Hepatocyte (in vitro differentiated cells): ENCODE measurements around the gene NUCKS1. TPM values are rescaled to one million over a fixed set of nuclear protein-coding genes. Genes with fewer than 3 reads are reported as not detected.

Experiments
- DNase-seq: peaks from one replicate; pipeline ENCODE4 v3.0.0-alpha.2; 2016; ENCODE audit warnings: low spot score
- H2AFZ ChIP-seq: fragments of 200-600 bp; sonication (generic); 2 replicates; pipeline ENCODE4 v1.6.0; 2016; ENCODE audit warnings: antibody characterized with exemption, mild to moderate bottlenecking
- H3K27ac ChIP-seq: fragments of 200-600 bp; sonication (generic); 2 replicates; pipeline ENCODE4 v1.5.1; 2016; ENCODE audit warnings: mild to moderate bottlenecking
- H3K27me3 ChIP-seq: fragments of 200-600 bp; sonication (generic); 2 replicates; pipeline ENCODE4 v1.6.1; 2016
- H3K36me3 ChIP-seq: fragments of 200-600 bp; sonication (generic); replicated peaks from 2 replicates; pipeline ENCODE4 v1.5.1; 2016; ENCODE audit warnings: low read depth; ENCODE audit not compliant: insufficient read depth
- H3K4me1 ChIP-seq: fragments of 200-600 bp; sonication (generic); 2 replicates; pipeline ENCODE4 v1.5.1; 2016; ENCODE audit warnings: mild to moderate bottlenecking, moderate library complexity; ENCODE audit not compliant: insufficient read depth
- H3K4me2 ChIP-seq: fragments of 200-600 bp; sonication (generic); 2 replicates; pipeline ENCODE4 v1.6.0; 2016
- H3K4me3 ChIP-seq: fragments of 200-600 bp; sonication (generic); 2 replicates; pipeline ENCODE4 v1.5.1; 2016; ENCODE audit warnings: mild to moderate bottlenecking
- H3K79me2 ChIP-seq: fragments of 200-600 bp; sonication (generic); 2 replicates; pipeline ENCODE4 v1.6.0; 2017; ENCODE audit warnings: mild to moderate bottlenecking
- H3K9me2 ChIP-seq: fragments of 200-600 bp; sonication (generic); replicated peaks from 2 replicates; pipeline ENCODE4 v1.6.0; 2017; ENCODE audit warnings: mild to moderate bottlenecking; ENCODE audit not compliant: insufficient read depth
- H3K9me3 ChIP-seq: fragments of 200-600 bp; sonication (generic); 2 replicates; pipeline ENCODE4 v1.5.1; 2016; ENCODE audit warnings: low read depth, mild to moderate bottlenecking
- H4K20me1 ChIP-seq: fragments of 200-600 bp; sonication (generic); 2 replicates; pipeline ENCODE4 v1.6.0; 2016; ENCODE audit warnings: mild to moderate bottlenecking; ENCODE audit not compliant: insufficient read depth, poor library complexity, severe bottlenecking
- CTCF ChIP-seq: fragments of 200-600 bp; sonication (generic); IDR thresholded peaks from 2 replicates; pipeline ENCODE4 v1.5.1; 2016; ENCODE audit warnings: antibody characterized with exemption, mild to moderate bottlenecking; ENCODE audit not compliant: poor library complexity
- EZH2 ChIP-seq: fragments of 200-600 bp; sonication (generic); IDR thresholded peaks from 2 replicates; pipeline ENCODE4 v1.6.1; 2016; ENCODE audit warnings: antibody characterized with exemption, mild to moderate bottlenecking, borderline replicate concordance
- EZH2phosphoT487 ChIP-seq: fragments of 200-600 bp; sonication (generic); IDR thresholded peaks from one replicate; pipeline ENCODE4 v1.6.1; 2018; ENCODE audit warnings: antibody characterized with exemption, mild to moderate bottlenecking, low read depth, moderate library complexity; ENCODE audit not compliant: unreplicated experiment, severe bottlenecking
- WGBS: methylation state at CpG from one replicate; pipeline ENCODE4 v1.1.6; 2016; ENCODE audit warnings: low lambda C conversion rate; ENCODE audit errors: missing lambda C conversion rate; 5-methylcytosine and 5-hydroxymethylcytosine counted together
- polyA plus RNA-seq: library from polyadenylated mRNA; unstranded; fragments of >200 nt; fragmentation: Nextera tagmentation; extraction: Ambion mirVana; gene quantifications from 2 replicates; pipeline ENCODE4 v1.2.1, GENCODE V29; 2016
- total RNA-seq: library from RNA; depleted of rRNA; stranded (reverse); fragments of >200 nt; gene quantifications from 2 replicates; pipeline ENCODE4 v1.2.3, GENCODE V29; 2014

The NUCKS1 gene
- total and polyA plus RNA-seq, 2 experiments from 2014 or later, result 28.4 to 143 TPM

- Histone ChIP-seq H3K36me3 (no peaks in the 10 kb centered on the region), H3K27ac (no peak overlapping the region), H3K4me2 (no peak overlapping the region), H4K20me1 (no peaks in the 10 kb centered on the region), H2AFZ (no peak overlapping the region), H3K27me3 (no peaks in the 10 kb centered on the region), H3K4me3 (no peak overlapping the region), H3K9me3 (no peaks in the 10 kb centered on the region), H3K9me2 (no peaks in the 10 kb centered on the region), H3K4me1 (no peaks in the 10 kb centered on the region), H3K79me2 (no peaks in the 10 kb centered on the region)
- no peak for DNase-seq
- no peak for TF ChIP-seq EZH2
- TF ChIP-seq CTCF, result no peak
- no peak for TF ChIP-seq EZH2phosphoT487
- 94% methylated on average over 9 of the region's 9 CpGs for WGBS
Observed at GRCh38 chr1:205785446-205785845, 35.5 kb upstream of the NUCKS1 start.

DNA sequence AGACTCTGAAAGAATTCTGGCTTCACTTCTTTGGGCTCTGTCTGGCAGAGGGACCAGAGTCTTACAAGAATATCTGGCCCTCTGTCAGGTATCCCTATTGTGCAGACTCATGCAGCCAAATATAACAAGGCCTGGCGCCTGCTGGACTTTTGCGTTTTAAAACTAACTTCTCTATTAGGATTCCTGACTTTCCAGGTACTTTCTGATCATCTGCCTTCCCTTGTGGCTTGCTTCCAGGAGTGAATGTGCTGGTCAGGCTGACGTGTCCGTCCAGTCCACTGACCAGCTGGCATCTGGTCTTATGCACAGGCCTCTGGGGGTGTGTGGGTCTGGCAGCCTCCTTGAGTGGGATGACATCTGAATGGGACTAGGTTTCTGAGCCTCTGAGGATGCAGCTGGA is 33.9 kb upstream of the NUCKS1 start:
- H3K4me2 ChIP-seq, result no peak overlapping the region
- H4K20me1 ChIP-seq, result no peaks in the 10 kb centered on the region
- 93% methylated on average over 4 of the region's 4 CpGs for WGBS
- no peaks in the 10 kb centered on the region for H3K79me2 ChIP-seq
- no peak overlapping the region for H3K27ac ChIP-seq
- no peak overlapping the region for H2AFZ ChIP-seq
- no peak overlapping the region for H3K4me3 ChIP-seq
- H3K4me1 ChIP-seq, result no peaks in the 10 kb centered on the region
- DNase-seq, result no peak
- H3K9me3 ChIP-seq, result no peaks in the 10 kb centered on the region
- no peak for TF ChIP-seq CTCF
- no peak for TF ChIP-seq EZH2
- no peak for TF ChIP-seq EZH2phosphoT487
- H3K9me2 ChIP-seq, result no peaks in the 10 kb centered on the region
- no peaks in the 10 kb centered on the region for H3K36me3 ChIP-seq
- H3K27me3 ChIP-seq, result no peaks in the 10 kb centered on the region

DNA sequence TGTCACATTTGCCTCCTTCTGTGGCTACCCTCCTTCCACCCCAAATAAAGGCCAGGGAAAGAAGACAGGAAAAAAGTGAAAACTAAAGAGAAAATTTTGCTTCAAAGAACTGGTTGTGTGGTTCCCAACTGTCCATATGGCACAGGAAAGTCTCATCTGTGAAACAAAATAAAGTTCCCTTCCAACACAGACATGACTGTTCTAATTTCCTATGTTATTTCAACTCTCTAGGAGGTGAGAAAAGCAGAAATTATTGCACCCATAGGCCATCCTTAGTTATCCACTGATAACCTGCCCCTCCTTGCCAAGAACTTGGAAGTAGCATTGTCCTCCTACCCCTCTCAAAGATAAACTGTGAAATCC is 33.4 kb upstream of the NUCKS1 start:
- DNase-seq, result no peak
- Histone ChIP-seq H2AFZ (no peak overlapping the region), H3K36me3 (no peaks in the 10 kb centered on the region), H3K4me2 (no peak overlapping the region), H3K9me2 (no peaks in the 10 kb centered on the region), H3K27ac (no peak overlapping the region), H4K20me1 (no peaks in the 10 kb centered on the region), H3K79me2 (no peaks in the 10 kb centered on the region), H3K4me1 (no peaks in the 10 kb centered on the region), H3K9me3 (no peaks in the 10 kb centered on the region), H3K4me3 (no peak overlapping the region), H3K27me3 (no peaks in the 10 kb centered on the region)
- TF ChIP-seq EZH2phosphoT487 (no peak), EZH2 (no peak), CTCF (no peak)
